HEK293 (cell line): Measurements from ENCODE around the gene LARP1.

Source experiments
- CTCF ChIA-PET: fragments of 350-600 bp; formaldehyde crosslinking; extraction: SDS; loops from one replicate; lab custom pipeline; 2021; ENCODE audit warnings: antibody characterized with exemption; lab: Yijun Ruan, JAX
- POLR2A ChIA-PET: fragments of 300-600 bp; formaldehyde crosslinking; extraction: SDS; loops from one replicate; lab custom pipeline; 2020; ENCODE audit warnings: antibody characterized with exemption, inconsistent platforms; lab: Yijun Ruan, JAX
- H3K27ac ChIP-seq: fragments of 200-500 bp; sonication (Bioruptor generic); 2 replicates; pipeline ENCODE4 v1.5.1; 2014; ENCODE audit warnings: low read depth, low read length, control low read depth, inconsistent platforms; ENCODE audit errors: extremely low read depth
- H3K36me3 ChIP-seq, 2 experiments: fragments of 200-500 bp in 1 of 2; sonication (Bioruptor generic) in 1 of 2; 1 replicate in 1 of 2; 2 replicates in 1 of 2; pipeline ENCODE4 v1.5.1; 2014 to 2017; ENCODE audit warnings: inconsistent platforms in 2 of 2, low read length in 2 of 2; ENCODE audit not compliant: control insufficient read depth in 2 of 2, insufficient read depth in 1 of 2
- H3K4me1 ChIP-seq: fragments of 200-500 bp; sonication (Bioruptor generic); 2 replicates; pipeline ENCODE4 v1.5.1; 2014; ENCODE audit warnings: mild to moderate bottlenecking, low read length, inconsistent platforms; ENCODE audit not compliant: control insufficient read depth, insufficient read depth
- H3K4me3 ChIP-seq: 2 replicates; pipeline ENCODE4 v1.5.1; 2011; ENCODE audit warnings: low read depth, mild to moderate bottlenecking, control low read depth, low read length, moderate library complexity
- H3K9me3 ChIP-seq: fragments of 200-500 bp; sonication (Bioruptor generic); 2 replicates; pipeline ENCODE4 v1.5.1; 2014; ENCODE audit warnings: low read depth, low read length, inconsistent platforms; ENCODE audit not compliant: control insufficient read depth, insufficient read depth
- EGR2 ChIP-seq: fragments of 450-650 bp; formaldehyde crosslinking; IDR thresholded peaks from 2 replicates; pipeline ENCODE4 v1.5.1; 2016; ENCODE audit warnings: low read depth, missing biosample characterization, missing genetic modification characterization
- SP7 ChIP-seq: fragments of 450-650 bp; formaldehyde crosslinking; IDR thresholded peaks from 2 replicates; pipeline ENCODE4 v1.5.1; 2016; ENCODE audit warnings: missing biosample characterization, missing genetic modification characterization
- ZBTB20 ChIP-seq: fragments of 450-650 bp; formaldehyde crosslinking; IDR thresholded peaks from 2 replicates; pipeline ENCODE4 v1.5.1; 2016; ENCODE audit warnings: missing biosample characterization, missing genetic modification characterization
- ZFHX2 ChIP-seq: fragments of 450-650 bp; formaldehyde crosslinking; conservative IDR thresholded peaks from 2 replicates; pipeline ENCODE4 v1.5.1; 2016; ENCODE audit warnings: missing biosample characterization, missing genetic modification characterization
- ZNF266 ChIP-seq: fragments of 450-650 bp; formaldehyde crosslinking; IDR thresholded peaks from 2 replicates; pipeline ENCODE4 v1.5.1; 2016; ENCODE audit warnings: missing biosample characterization, missing genetic modification characterization, low read depth
- ZNF280C ChIP-seq: fragments of 450-650 bp; formaldehyde crosslinking; IDR thresholded peaks from 2 replicates; pipeline ENCODE4 v1.5.1; 2016; ENCODE audit warnings: missing biosample characterization, missing genetic modification characterization
- ZNF341 ChIP-seq: fragments of 450-650 bp; formaldehyde crosslinking; IDR thresholded peaks from 2 replicates; pipeline ENCODE4; 2016; ENCODE audit warnings: low read depth, missing biosample characterization, missing genetic modification characterization
- ZNF404 ChIP-seq: fragments of 450-650 bp; formaldehyde crosslinking; IDR thresholded peaks from 2 replicates; pipeline ENCODE4 v1.5.1; 2017; ENCODE audit warnings: missing biosample characterization, missing genetic modification characterization
- ZNF623 ChIP-seq: fragments of 450-650 bp; formaldehyde crosslinking; IDR thresholded peaks from 2 replicates; pipeline ENCODE4 v1.5.1; 2016; ENCODE audit warnings: missing biosample characterization, missing genetic modification characterization
- ZNF660 ChIP-seq: fragments of 450-650 bp; IDR thresholded peaks from 2 replicates; pipeline ENCODE4 v1.5.1; 2018; ENCODE audit warnings: missing biosample characterization, mild to moderate bottlenecking, missing genetic modification characterization
- ZNF704 ChIP-seq: fragments of 450-650 bp; formaldehyde crosslinking; IDR thresholded peaks from 2 replicates; pipeline ENCODE4 v1.5.1; 2016; ENCODE audit warnings: missing biosample characterization, missing genetic modification characterization
- ZNF747 ChIP-seq: fragments of 450-650 bp; formaldehyde crosslinking; IDR thresholded peaks from 2 replicates; pipeline ENCODE4 v1.5.1; 2016; ENCODE audit warnings: missing biosample characterization, missing genetic modification characterization
- ZNF776 ChIP-seq: fragments of 450-650 bp; formaldehyde crosslinking; IDR thresholded peaks from 2 replicates; pipeline ENCODE4 v1.5.0; 2017; ENCODE audit warnings: missing biosample characterization, missing genetic modification characterization, borderline replicate concordance
- ZNF785 ChIP-seq: fragments of 450-650 bp; formaldehyde crosslinking; IDR thresholded peaks from 2 replicates; pipeline ENCODE4 v1.5.1; 2016; ENCODE audit warnings: missing biosample characterization, missing genetic modification characterization
- ZNF843 ChIP-seq: fragments of 450-650 bp; formaldehyde crosslinking; IDR thresholded peaks from 2 replicates; pipeline ENCODE4 v1.5.1; 2016; ENCODE audit warnings: missing biosample characterization, missing genetic modification characterization
- TF ChIP-seq, protein P1 (sequence below): fragments of 450-650 bp; formaldehyde crosslinking; IDR thresholded peaks from 2 replicates; pipeline ENCODE4 v1.5.1; 2016; ENCODE audit warnings: missing biosample characterization, missing genetic modification characterization
- TF ChIP-seq, protein P2 (sequence below): fragments of 450-650 bp; formaldehyde crosslinking; conservative IDR thresholded peaks from 2 replicates; pipeline ENCODE4 v1.5.1; 2016; ENCODE audit warnings: low read depth, missing biosample characterization, missing genetic modification characterization
- TF ChIP-seq, protein P3 (sequence below): fragments of 450-650 bp; formaldehyde crosslinking; IDR thresholded peaks from 2 replicates; pipeline ENCODE4 v1.5.1; 2016; ENCODE audit warnings: missing biosample characterization, missing genetic modification characterization
- TF ChIP-seq, protein P4 (sequence below): fragments of 450-650 bp; formaldehyde crosslinking; IDR thresholded peaks from 2 replicates; pipeline ENCODE4 v1.5.1; 2016; ENCODE audit warnings: missing biosample characterization, missing genetic modification characterization, low read depth

Gene LARP1

DNA sequence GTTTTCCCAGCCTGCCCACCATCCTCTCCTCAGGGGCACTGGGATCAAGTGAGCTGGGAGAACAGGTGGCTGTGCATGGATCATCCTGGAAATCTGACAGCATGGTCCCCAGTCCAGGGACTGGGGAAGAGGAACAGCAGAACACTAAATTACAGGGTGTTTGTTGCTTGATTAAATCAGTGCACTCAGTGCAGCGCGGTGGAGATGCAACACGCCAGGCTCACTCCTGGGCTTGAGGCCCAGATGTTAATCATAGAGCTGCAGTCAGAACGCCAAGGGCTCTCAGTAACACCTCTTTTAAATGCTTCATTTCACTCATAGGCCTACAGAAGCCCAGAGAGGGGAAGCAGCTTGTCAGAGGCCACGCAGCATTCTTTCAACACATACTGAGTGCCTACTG lies 14.2 kb upstream of the LARP1 start:
- no peaks in the 10 kb centered on the region for H3K36me3 ChIP-seq
- CTCF ChIA-PET, result no interaction called here
- POLR2A ChIA-PET, result no interaction called here
- H3K4me3 ChIP-seq, result no peak overlapping the region
- no peak overlapping the region for H3K27ac ChIP-seq
- H3K4me1 ChIP-seq, result no peaks in the 10 kb centered on the region
- peak; percentile 87 for TF ChIP-seq SP7 (tag by site-specific recombination)
- TF ChIP-seq ZBTB20, result 0 out of 2 replicates have a peak, but pooled peaks have one; percentile 19
- TF ChIP-seq, protein P1, sequence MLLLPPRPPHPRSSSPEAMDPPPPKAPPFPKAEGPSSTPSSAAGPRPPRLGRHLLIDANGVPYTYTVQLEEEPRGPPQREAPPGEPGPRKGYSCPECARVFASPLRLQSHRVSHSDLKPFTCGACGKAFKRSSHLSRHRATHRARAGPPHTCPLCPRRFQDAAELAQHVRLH, result no peak
- TF ChIP-seq ZNF785 (tag by site-specific recombination), result no peak
- TF ChIP-seq, all 188 proteins: peak for 2
- no peaks in the 10 kb centered on the region for H3K9me3 ChIP-seq

DNA sequence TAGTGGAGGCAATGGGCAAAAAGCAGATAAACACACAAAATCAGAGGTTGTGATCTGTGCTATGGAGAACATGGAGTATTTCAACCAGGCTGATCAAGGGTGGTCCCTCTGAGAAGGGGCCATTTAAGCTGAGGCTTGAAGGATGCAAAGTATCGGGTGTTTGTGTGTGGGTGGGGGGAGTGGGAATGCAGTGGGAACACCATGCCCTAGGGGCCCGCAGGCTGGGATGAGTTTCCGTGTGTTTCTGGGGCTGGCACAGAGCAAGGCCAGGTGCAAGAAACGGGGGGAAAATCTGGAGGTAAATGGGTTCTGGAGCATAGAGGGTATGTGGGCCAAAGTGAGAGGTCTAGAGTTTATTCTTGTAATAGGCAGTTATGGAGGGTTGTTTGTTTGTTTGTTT lies 13.8 kb upstream of the LARP1 start:
- Histone ChIP-seq H3K4me1 (no peaks in the 10 kb centered on the region), H3K27ac (no peak overlapping the region), H3K36me3 (no peaks in the 10 kb centered on the region), H3K4me3 (no peak overlapping the region), H3K9me3 (no peaks in the 10 kb centered on the region)
- TF ChIP-seq, protein P2, sequence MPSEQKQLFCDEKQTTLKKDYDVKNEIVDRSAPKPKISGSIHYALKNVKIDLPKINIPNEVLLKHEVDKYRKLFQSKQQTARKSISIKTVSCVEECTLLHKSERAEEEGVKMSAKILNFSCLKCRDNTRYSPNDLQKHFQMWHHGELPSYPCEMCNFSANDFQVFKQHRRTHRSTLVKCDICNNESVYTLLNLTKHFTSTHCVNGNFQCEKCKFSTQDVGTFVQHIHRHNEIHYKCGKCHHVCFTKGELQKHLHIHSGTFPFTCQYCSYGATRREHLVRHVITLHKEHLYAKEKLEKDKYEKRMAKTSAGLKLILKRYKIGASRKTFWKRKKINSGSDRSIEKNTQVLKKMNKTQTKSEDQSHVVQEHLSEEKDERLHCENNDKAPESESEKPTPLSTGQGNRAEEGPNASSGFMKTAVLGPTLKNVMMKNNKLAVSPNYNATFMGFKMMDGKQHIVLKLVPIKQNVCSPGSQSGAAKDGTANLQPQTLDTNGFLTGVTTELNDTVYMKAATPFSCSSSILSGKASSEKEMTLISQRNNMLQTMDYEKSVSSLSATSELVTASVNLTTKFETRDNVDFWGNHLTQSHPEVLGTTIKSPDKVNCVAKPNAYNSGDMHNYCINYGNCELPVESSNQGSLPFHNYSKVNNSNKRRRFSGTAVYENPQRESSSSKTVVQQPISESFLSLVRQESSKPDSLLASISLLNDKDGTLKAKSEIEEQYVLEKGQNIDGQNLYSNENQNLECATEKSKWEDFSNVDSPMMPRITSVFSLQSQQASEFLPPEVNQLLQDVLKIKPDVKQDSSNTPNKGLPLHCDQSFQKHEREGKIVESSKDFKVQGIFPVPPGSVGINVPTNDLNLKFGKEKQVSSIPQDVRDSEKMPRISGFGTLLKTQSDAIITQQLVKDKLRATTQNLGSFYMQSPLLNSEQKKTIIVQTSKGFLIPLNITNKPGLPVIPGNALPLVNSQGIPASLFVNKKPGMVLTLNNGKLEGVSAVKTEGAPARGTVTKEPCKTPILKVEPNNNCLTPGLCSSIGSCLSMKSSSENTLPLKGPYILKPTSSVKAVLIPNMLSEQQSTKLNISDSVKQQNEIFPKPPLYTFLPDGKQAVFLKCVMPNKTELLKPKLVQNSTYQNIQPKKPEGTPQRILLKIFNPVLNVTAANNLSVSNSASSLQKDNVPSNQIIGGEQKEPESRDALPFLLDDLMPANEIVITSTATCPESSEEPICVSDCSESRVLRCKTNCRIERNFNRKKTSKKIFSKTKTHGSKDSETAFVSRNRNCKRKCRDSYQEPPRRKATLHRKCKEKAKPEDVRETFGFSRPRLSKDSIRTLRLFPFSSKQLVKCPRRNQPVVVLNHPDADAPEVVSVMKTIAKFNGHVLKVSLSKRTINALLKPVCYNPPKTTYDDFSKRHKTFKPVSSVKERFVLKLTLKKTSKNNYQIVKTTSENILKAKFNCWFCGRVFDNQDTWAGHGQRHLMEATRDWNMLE, result no peak
- TF ChIP-seq ZNF776 (tag by site-specific recombination) (no peak), ZNF704 (tag by site-specific recombination) (no peak), ZNF660 (no peak), ZNF404 (no peak), ZNF341 (tag by site-specific recombination) (0 out of 2 replicates have a peak, but pooled peaks have one; percentile 10), ZBTB20 (no peak), ZNF623 (tag by site-specific recombination) (no peak), ZNF280C (tag by site-specific recombination) (no peak), EGR2 (peak; percentile 71), ZNF747 (tag by site-specific recombination) (no peak), ZFHX2 (tag by site-specific recombination) (peak; percentile 64), ZNF843 (tag by site-specific recombination) (no peak), ZNF266 (tag by site-specific recombination) (no peak)
- TF ChIP-seq, protein P3, sequence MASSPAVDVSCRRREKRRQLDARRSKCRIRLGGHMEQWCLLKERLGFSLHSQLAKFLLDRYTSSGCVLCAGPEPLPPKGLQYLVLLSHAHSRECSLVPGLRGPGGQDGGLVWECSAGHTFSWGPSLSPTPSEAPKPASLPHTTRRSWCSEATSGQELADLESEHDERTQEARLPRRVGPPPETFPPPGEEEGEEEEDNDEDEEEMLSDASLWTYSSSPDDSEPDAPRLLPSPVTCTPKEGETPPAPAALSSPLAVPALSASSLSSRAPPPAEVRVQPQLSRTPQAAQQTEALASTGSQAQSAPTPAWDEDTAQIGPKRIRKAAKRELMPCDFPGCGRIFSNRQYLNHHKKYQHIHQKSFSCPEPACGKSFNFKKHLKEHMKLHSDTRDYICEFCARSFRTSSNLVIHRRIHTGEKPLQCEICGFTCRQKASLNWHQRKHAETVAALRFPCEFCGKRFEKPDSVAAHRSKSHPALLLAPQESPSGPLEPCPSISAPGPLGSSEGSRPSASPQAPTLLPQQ (tag by site-specific recombination), result no peak
- TF ChIP-seq, protein P4, sequence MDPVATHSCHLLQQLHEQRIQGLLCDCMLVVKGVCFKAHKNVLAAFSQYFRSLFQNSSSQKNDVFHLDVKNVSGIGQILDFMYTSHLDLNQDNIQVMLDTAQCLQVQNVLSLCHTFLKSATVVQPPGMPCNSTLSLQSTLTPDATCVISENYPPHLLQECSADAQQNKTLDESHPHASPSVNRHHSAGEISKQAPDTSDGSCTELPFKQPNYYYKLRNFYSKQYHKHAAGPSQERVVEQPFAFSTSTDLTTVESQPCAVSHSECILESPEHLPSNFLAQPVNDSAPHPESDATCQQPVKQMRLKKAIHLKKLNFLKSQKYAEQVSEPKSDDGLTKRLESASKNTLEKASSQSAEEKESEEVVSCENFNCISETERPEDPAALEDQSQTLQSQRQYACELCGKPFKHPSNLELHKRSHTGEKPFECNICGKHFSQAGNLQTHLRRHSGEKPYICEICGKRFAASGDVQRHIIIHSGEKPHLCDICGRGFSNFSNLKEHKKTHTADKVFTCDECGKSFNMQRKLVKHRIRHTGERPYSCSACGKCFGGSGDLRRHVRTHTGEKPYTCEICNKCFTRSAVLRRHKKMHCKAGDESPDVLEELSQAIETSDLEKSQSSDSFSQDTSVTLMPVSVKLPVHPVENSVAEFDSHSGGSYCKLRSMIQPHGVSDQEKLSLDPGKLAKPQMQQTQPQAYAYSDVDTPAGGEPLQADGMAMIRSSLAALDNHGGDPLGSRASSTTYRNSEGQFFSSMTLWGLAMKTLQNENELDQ (tag by site-specific recombination), result no peak
- POLR2A ChIA-PET, result no interaction called here
- CTCF ChIA-PET, result no interaction called here
